ENCODE measurements around the gene DENND4A.
"Not testable (repeated sequence)": the region's sequence is repeated elsewhere in the genome, so short reads cannot be mapped to it uniquely, and the experiment has no call there.

GRCh38 chr15:65733599-65733998, 58.5 kb downstream of the DENND4A start:
- not testable (repeated sequence) for TF ChIP-seq JUND (IDR thresholded peaks at IDR 0.05); POLR2AphosphoS5 (IDR thresholded peaks at IDR 0.05; ENCODE audit: low read depth, low read length); CTCF (IDR thresholded peaks at IDR 0.05); NFIC (IDR thresholded peaks at IDR 0.05; ENCODE audit: borderline replicate concordance); TEAD4 (IDR thresholded peaks at IDR 0.05; ENCODE audit: borderline replicate concordance, insufficient read depth); RAD21 (IDR thresholded peaks at IDR 0.05; ENCODE audit: low read length); GABPA (IDR thresholded peaks at IDR 0.05; ENCODE audit: low read depth)
